RCC 7860 (cell line): Measurements from ENCODE around the gene XPNPEP1.

ENCODE experiments used
- DNase-seq: peaks from one replicate; pipeline ENCODE4 v3.0.0-alpha.2; 2015; ENCODE audit warnings: low spot score
- FAIRE-seq: peaks from 2 replicates; lab custom pipeline; 2012; peaks lifted over from hg19 to GRCh38; lab: Jason Lieb, UNC

XPNPEP1 gene

DNA sequence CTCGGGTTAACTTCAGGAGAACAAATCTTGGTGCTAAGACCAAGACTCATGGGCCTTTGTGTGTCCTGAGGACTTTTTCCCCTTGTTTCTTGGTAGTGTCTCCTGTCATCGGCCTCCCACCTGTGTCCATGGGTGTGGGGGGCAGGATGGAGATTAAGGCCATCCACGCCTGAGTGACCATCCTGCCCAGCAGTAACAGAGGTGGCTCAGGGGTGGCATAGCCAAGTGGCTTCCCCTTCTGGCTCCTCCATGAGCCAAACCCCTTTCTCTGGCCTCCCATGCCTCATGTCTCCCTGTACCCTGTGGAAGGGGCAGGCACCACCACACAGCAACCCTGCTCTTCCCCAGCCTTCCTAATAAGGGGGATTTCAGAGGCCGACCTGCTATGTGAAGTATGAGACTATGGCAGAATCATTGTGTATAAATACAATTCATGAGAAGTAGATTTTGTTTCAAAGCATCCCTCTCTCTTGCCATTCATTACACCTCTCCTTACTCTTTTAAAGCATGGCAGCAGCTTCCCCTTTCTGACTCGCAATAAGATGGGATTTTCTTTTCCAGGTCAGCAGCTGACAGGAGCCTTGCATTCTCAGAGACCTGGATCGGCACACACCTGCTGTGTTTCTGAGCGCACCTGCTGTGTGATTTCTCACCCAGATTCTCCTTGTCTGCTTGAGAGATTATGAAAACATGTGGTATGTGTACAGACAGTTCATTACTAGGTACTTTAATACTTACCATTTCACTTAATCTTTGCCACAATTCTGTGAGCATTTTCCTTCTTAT, 102.5 kb downstream of the XPNPEP1 start:
- FAIRE-seq: no peak

DNA sequence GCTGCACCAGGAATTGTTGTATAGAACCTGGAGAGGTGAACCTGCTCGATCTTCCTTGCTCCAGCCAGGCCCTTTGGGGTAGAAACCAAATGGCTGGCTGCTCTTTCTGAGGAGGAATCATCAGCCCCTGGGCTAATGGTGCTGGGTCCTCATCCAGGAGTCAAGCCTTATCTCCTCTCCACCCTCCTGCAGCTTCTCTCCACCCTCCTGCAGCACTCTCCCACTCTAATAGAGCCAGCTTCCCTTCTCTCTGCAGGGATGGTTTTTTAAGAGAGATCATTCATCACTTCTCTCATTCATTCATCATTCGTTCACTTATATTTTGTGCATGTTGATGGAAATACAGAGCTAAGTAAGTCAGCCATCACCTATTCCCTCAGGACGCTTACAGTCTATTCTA, 103.5 kb downstream of the XPNPEP1 start:
- FAIRE-seq: no peak
- no peak for DNase-seq

More for the DNA sequence above, 102.5 kb downstream of the XPNPEP1 start:
- DNase-seq: no peak
